Measurements from ENCODE around the gene MED25. TPM values are rescaled to one million over a fixed set of nuclear protein-coding genes. Genes with fewer than 3 reads are reported as not detected.

MED25 gene
- total and polyA plus RNA-seq, 9 of the 15 experiments (the other 6 are each of a cell fraction or from before 2014, with no cell fraction given), result 4.1 to 93.9 (median 19.3) TPM

GRCh38 chr19:49869484-49870308 is 51.6 kb downstream of the MED25 start:
- CTCF ChIA-PET (ENCODE audit: low intra/inter-chr PET ratio), result no interaction called here
- FAIRE-seq, result peak; percentile 100
- Histone ChIP-seq H3K36me3 (ENCODE audit: control insufficient read depth, insufficient read depth, low read length) (peaks cover 45% of the 10 kb centered on the region), H4K20me1 (replicated peaks; ENCODE audit: control insufficient read depth, insufficient read depth, low read length) (peaks cover 15% of the 10 kb centered on the region; the same call in 1 of the 2 replicates), H3K4me2 (ENCODE audit: insufficient read depth, low read length) (peak overlapping the region; percentile 90), H3K4me1 (replicated peaks in 1 of 2; ENCODE audit: control insufficient read depth in 2 of 2, insufficient read depth in 2 of 2, low read length in 2 of 2) (peaks cover 39 to 84% of the 10 kb centered on the region in 2 experiments), H2AFZ (ENCODE audit: low read depth, low read length) (peak overlapping the region; percentile 81), H3K4me3 (peak overlapping the region; percentile 47), H3K9me1 (ENCODE audit: control insufficient read depth, insufficient read depth, low read length) (peaks cover 8% of the 10 kb centered on the region), H3K9ac (ENCODE audit: insufficient read depth in 1 of 2, low read depth in 2 of 2, low read length in 2 of 2) (peak overlapping the region; percentile 62 to 94), H3K79me2 (ENCODE audit: control insufficient read depth, insufficient read depth, low read length) (peaks cover 45% of the 10 kb centered on the region), H3K27ac (ENCODE audit: extremely low read depth, low read depth, low read length) (peak overlapping the region; percentile 70), H3K9me3 (replicated peaks; ENCODE audit: control insufficient read depth, insufficient read depth, low read depth, low read length) (no peaks in the 10 kb centered on the region), H3K27me3 (ENCODE audit: control insufficient read depth in 2 of 2, insufficient read depth in 2 of 2, low read length in 2 of 2) (no peaks in the 10 kb centered on the region)
- POLR2A ChIA-PET, result interaction anchor here (0.5 to 1.9 kb wide), 17 partner anchors 8 to 478 kb away, joined by 3 to 13 read pairs (median 3); partner anchors contain the start of genes ATF5, NUP62, PTOV1 and RPS11
- intact Hi-C loops (cut with micrococcal nuclease), result loop anchor here (1.0 to 10.0 kb wide), 5 partner anchors 8 to 192 kb away; partner anchors contain the start of genes AKT1S1, AP2A1, ATF5 and NUP62
- in situ Hi-C loops (cut with MboI), result loop anchor here (10.0 kb wide), 1 partner anchor 375 kb away; the partner anchor contains the start of gene RPS11
- BruUV-seq (replicated peaks), result no TSS peak
- DNase-seq (ENCODE audit: extremely low read depth in 1 of 4, low spot score in 3 of 4), result peak; percentile 82 to 99 (median 89)
- 1% methylated on average over 62 of the region's 67 CpGs for WGBS (ENCODE audit: insufficient coverage, low coverage, missing lambda C conversion rate)
- peak; percentile 87 for ATAC-seq
- TF ChIP-seq ARID4B (CRISPR knock-in tag; IDR thresholded peaks at IDR 0.05), result 0 out of 2 replicates have a peak, but pooled peaks have one; percentile 13
- no peak for TF ChIP-seq TEAD2 (tag; IDR thresholded peaks at IDR 0.05)
- no peak for TF ChIP-seq CHD4 (IDR thresholded peaks at IDR 0.05; ENCODE audit: insufficient read depth, insufficient replicate concordance, low read depth, low read length, poor library complexity, severe bottlenecking)
- TF ChIP-seq ZNF121 (CRISPR knock-in tag; conservative IDR thresholded peaks at IDR 0.05), result no peak
- TF ChIP-seq ZNF217 (CRISPR knock-in tag; IDR thresholded peaks at IDR 0.05), result no peak
- no peak for TF ChIP-seq ARNT (IDR thresholded peaks at IDR 0.05)
- no peak for TF ChIP-seq ZNF408 (CRISPR knock-in tag; IDR thresholded peaks at IDR 0.05; ENCODE audit: low read depth)
- TF ChIP-seq ELF4 (CRISPR knock-in tag; IDR thresholded peaks at IDR 0.05), result 0 out of 2 replicates have a peak, but pooled peaks have one; percentile 21
- TF ChIP-seq ZNF24 (IDR thresholded peaks at IDR 0.05), result no peak
- TF ChIP-seq PHF20 (IDR thresholded peaks at IDR 0.05; ENCODE audit: partially characterized antibody), result no peak
- TF ChIP-seq GTF2E2 (tag; IDR thresholded peaks at IDR 0.05), result no peak
- TF ChIP-seq MTA1 (IDR thresholded peaks at IDR 0.05; ENCODE audit: borderline replicate concordance), result no peak
- no peak for TF ChIP-seq ZNF398 (CRISPR knock-in tag; IDR thresholded peaks at IDR 0.05)
- TF ChIP-seq HSF4 (CRISPR knock-in tag; IDR thresholded peaks at IDR 0.05; ENCODE audit: borderline replicate concordance), result no peak
- TF ChIP-seq ZNF644 (tag; IDR thresholded peaks at IDR 0.05; ENCODE audit: low read depth), result no peak

Measured in K562 (cell line).